Fibroblast of mammary gland (primary cell): ENCODE data around the gene ABCG4.

Source experiments
- DNase-seq: peaks from one replicate; pipeline ENCODE4 v3.0.0-alpha.2; 2010; ENCODE audit warnings: low read depth
- H3K4me3 ChIP-seq: 2 replicates; pipeline ENCODE4 v1.5.1; 2011; ENCODE audit warnings: low read depth, mild to moderate bottlenecking, low read length, moderate library complexity; ENCODE audit not compliant: control insufficient read depth
- CTCF ChIP-seq: conservative IDR thresholded peaks from 2 replicates; pipeline ENCODE4 v1.5.1; 2011; ENCODE audit warnings: low read depth, low read length, inconsistent platforms; ENCODE audit not compliant: control insufficient read depth, insufficient read depth

Gene ABCG4

GRCh38 chr11:119110439-119110838, 38.4 kb upstream of the ABCG4 start:
- TF ChIP-seq CTCF, result no peak
- no peak overlapping the region for H3K4me3 ChIP-seq
- no peak for DNase-seq

- no peak overlapping the region for H3K4me3 ChIP-seq
- DNase-seq, result no peak
- no peak for TF ChIP-seq CTCF
Measured at GRCh38 chr11:119111361-119111925, 37.4 kb upstream of the ABCG4 start.

- no peak for TF ChIP-seq CTCF
- H3K4me3 ChIP-seq, result no peak overlapping the region
- no peak for DNase-seq
Measured at GRCh38 chr11:119112314-119113020, 36.4 kb upstream of the ABCG4 start.

- H3K4me3 ChIP-seq, result no peak overlapping the region
- DNase-seq, result no peak
- no peak for TF ChIP-seq CTCF
Measured at GRCh38 chr11:119113716-119114115, 35.1 kb upstream of the ABCG4 start.

GRCh38 chr11:119114351-119114750, 34.5 kb upstream of the ABCG4 start:
- no peak for TF ChIP-seq CTCF
- DNase-seq, result no peak
- no peak overlapping the region for H3K4me3 ChIP-seq

GRCh38 chr11:119115484-119116234, 33.2 kb upstream of the ABCG4 start:
- no peak overlapping the region for H3K4me3 ChIP-seq
- DNase-seq, result no peak
- TF ChIP-seq CTCF, result no peak

GRCh38 chr11:119116235-119116594, 32.6 kb upstream of the ABCG4 start:
- DNase-seq, result no peak
- H3K4me3 ChIP-seq, result no peak overlapping the region
- no peak for TF ChIP-seq CTCF
